Muscle of arm (tissue), 12 donors: ENCODE measurements around the gene SH2D6. TPM values are rescaled to one million over a fixed set of nuclear protein-coding genes. Genes with fewer than 3 reads are reported as not detected.
A peak's percentile ranks its signal among the peaks of the same experiment; 100 is the strongest.

Source experiments
- DNase-seq: peaks from one replicate; pipeline ENCODE4 v3.0.0-alpha.2; 2013
- polyA plus RNA-seq, 12 donors: library from polyadenylated mRNA; unstranded; fragments of 120-200 nt; gene quantifications; one replicate each; pipeline ENCODE4 v1.2.1, GENCODE V29; 2013; ENCODE audit not compliant: insufficient read length in 12 of 12

SH2D6 gene
- polyA plus RNA-seq, 12 donors, result 0.21 to 1.5 (median 0.62) TPM; not detected in 2

DNA sequence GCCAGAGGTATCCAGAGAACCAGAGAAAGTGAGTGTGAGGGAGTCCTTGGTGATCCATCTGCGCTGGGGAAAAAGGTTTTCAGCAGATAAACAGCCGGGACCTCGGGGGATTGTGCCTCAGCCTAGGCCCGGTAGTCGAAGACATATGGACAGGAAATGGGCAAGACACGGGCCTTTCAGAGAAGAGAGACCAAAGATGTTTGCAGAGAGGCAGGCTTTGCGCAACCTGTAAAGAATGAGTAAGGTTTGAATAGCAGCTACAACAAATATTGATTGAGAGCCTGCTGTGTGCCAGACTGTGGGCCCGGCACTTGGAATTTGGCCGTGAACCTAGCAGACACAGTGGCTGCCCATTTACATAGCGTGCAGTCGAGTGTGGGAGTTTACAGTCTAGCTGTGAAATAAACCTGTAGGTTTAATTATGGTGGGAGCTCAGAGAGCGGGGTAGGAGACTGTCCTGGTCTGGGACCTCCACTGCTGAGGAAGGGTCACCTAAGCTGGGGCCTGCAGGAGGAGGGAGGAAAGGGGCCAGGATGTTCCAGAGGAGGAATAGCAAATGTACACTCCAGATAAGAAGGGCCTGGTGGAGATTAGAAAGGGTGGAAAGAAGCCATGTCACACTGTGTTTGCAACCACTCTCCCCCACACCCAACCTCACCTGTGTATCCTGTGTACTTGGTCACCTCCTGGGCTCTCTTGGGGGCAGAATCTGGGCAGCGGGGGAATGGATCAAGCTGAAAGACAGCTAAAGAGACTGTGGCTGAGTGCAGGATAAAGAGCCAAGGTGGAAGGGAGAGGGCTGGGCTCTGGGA is 3.0 kb downstream of the SH2D6 start:
- DNase-seq, result no peak

DNA sequence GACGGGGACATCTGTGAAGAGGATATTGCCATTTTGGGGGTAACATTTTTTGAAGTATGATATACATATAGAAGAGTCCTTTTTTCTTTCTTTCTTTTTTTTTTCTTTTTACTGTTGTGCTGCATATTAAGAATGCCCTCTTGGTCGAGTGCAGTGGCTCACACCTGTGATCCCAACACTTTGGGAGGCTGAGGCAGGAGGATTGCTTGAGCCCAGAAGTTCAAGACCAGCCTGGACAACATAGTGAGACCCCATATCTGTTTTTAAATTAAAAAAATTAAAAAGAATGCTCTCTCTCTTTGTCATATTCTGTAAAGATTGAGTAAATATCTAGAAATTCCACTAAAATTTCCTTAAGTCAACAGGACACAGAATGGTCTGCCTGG is 3.6 kb downstream of the SH2D6 start:
- DNase-seq, result no peak

DNA sequence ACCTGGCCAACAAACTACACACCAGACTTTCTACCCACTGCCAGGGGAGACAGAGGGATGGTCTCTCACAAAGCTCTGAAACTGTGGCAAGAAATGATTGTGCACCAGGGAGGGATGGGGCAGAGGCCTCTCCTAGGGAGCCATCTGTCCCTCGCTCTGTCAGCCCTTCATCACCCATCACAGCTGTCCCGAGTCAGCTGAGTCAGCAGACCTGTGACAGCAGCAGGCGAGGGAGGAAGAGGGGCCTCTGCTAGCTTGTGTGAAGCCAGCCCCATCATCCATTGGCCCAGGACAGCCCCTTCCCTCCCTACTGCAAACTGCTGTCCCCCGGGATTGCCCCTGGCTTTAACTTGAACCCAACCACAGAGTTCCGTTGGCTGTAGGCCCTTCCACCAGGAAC is 5.0 kb downstream of the SH2D6 start:
- DNase-seq, result no peak

DNA sequence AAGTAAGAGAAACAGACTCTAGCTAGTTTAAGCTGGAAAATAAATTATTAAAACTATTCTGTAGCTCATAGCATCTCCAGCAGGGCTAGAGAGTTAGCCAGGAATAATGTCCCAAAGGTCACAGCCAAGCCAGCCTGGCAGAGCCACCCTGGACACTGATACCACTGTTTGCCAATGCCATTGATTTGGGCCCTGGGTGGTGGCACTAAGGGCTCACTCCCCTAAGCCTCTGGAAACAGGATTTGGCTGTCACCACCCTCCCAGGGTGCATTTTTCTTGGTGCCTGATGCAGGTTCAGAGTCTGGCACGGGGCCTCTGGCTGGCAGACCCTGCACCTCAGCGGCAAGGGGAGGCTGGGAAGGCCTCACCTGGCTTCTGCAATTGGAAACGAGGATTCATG is 7.1 kb downstream of the SH2D6 start:
- DNase-seq, result no peak

DNA sequence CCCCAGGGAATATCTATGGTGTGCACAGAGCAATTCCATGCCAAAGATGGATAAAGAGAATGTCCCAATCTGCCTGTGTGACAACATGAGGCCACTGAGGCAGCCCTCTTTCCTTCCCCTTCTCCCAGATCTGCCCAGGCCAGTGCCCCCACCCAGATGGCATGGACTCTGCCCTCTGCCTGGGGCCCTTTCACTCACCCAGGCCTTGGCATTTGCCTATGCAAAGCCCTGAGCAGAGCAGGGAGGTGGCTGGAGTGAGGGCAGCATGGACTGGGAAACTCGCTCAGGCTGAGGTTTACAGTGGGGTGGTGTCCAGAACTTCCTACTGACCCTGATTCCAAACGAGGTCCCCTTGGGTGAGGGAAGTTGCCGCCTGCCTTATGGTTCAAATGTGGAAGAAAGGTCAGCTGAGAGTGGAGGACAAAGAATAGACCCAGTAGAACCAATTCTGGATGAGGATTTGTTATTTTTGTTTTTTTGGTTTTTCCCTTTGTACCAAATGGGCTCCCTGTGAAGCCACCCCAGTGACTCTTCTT is 8.9 kb downstream of the SH2D6 start:
- no peak for DNase-seq

DNA sequence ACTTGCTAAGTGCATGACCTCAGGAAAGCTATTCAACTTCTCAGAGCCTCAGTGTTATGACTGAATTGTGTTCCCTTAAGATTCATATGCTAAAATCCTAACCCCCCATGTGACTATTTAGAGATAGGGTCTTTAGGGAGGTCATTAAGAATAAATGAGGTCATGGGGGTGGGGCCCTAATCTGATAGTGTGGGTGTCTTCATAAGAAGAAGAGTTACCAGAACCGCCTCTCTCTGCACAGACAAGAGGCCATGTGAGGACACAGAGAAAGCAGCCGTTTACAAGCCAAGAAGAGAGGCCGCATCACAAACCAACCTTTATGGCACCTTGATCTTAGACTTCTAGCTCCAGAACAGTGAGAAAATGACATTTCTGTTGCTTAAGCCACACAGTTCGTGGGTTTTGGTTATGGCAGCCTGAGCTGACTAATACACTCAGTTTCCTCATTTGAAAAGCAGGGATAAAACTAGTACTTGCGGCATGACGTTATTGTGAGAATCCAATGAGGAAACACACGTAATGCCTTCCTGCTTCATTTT is 9.9 kb downstream of the SH2D6 start:
- no peak for DNase-seq

DNA sequence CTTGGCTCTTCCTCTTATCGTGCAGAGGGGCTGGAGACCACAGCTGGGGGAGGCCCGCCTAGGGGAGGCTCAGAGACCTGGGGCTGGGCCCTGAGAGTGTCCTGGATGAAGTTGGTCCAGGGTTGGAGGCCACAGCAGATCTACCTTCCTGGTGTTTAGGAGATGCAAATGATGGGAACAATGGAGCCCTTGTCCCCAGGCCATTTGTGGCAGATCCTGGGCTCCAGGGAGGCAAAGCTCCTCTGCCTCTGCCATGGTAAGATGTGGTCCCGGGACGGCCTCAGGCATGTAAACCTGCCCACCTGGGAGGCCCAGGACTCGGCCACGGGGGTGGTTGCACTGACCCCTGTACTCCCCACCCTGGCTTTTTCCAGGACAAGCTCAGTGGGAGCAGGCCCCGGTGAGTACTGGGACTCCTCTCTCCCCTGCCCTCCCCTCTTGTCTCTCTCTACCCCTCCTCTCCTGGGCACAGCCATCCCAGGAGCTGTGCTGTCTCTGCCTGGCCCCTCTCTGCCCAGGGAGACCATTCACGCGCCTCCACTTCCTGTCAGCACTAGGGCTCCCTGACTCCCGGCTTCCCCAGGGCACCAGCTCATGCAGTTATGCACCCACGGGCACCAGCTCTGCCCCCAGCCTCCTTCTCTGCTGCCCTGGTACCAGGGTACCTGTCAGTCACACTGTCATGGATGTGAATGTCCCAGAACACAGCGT is 10.9 kb downstream of the SH2D6 start:
- DNase-seq, result no peak

DNA sequence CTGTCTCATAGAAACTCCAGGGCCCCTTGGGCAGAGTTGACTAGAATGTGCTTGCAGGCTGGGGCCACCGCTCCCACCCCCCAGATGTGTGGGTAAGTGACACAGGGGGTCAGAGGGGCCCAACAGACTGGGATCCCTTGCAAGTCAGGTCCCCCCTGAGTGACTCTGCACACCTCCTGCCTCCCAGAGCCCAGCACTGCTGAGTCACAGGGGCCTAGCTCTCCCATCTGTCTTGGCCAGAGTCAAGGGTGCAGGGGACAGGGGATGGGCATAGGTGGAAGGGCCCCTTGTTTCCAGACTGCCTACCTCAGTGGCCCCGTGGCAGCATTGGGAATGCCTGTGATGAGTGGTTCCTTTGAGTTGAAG is 11.4 kb downstream of the SH2D6 start:
- DNase-seq, result no peak

DNA sequence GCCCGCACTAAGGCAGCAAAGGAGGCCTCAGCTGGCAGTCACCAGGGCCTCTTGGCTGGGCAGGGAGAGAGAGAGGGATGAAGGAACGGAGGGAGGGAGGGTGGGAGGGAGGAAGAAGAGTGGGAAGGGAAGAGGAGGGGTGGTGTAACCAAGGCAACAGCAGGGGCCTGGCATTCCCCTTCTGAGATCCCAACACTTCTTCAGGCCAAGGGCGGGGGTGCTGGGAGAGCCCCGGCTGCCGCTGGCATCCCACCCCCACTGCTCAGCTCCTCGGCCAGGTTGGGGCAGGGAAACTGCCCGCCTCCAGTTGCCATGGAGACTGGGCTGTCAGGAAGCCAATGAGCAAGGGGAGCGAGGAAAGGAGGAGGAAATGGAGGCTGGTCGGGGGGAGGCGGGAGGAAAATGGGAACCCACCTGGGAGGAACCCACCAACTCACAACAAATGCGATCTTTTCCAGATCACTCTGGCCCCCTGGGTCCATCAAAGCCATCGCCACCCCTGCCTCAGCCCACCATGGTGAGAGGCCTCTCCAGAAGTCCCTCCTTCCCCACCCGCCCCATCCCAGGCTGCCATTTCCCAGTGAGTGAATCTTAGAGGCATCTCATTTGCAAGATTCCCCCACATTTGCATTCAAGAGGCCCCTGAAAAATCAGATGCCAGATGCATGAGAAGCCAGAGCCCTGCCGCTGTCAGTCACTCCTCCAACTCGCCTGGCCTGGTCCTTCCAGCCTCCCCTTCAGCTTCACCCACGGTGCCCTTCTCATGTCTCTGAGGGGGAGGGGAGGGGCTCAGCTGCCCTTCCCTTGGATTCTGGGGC is 12.4 kb downstream of the SH2D6 start:
- DNase-seq, result no peak

DNA sequence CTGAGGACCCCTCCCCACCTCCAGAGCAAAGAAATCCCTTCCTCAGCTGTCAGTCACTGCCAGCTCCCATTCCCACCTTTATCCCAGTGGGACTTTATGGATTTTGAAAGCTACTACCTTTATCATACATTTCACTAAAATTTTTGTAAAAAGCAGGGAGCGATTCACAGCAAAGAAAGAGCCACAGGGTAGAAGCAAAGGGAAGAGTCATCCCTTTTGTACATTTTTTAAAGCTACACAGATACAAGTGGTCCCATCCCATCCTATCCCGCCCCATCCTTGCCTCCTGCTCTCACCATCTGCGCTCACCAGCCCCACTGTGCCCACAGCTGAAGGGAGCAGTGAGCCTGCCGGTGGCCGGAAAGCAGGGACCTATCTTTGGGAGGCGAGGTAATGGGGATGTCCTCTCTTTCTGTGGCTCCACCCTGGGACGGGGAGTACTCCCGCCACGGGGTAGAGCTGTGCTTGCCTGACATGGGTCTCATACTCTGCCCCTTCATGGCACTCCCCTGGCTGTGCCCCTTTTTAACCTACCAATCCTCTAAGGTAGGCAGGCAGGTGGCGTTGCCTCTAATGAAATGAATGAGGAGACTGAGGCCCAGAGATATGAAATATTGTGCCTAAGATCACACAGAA is 13.2 kb downstream of the SH2D6 start:
- no peak for DNase-seq

DNA sequence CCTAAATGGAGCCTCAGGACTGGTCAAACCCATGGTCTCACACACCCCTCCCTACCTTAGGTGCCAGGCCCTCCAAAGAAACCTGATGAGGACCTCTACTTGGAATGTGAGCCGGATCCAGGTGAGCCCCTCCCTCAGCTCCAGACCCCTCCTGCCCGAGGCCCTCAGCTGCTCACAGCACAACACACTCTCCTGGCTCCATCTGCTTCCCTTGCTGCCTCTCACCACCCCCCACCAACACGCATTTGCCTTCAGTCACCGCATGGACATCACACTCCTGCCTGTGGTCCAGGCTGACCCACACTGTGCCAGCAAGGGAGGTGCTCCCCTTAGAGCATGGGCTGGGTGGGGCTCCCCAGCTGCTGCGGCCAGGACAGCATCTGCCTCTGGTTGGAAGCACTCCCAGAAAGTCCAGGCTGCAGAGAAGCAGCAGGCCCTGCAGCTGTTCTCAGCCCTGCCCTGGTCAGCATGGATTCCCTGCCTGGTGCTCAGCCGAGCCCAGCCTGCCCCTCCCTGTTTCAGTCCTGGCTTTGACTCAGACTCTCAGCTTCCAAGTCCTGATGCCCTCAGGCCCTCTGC is 15.1 kb downstream of the SH2D6 start:
- DNase-seq, result peak; percentile 86

DNA sequence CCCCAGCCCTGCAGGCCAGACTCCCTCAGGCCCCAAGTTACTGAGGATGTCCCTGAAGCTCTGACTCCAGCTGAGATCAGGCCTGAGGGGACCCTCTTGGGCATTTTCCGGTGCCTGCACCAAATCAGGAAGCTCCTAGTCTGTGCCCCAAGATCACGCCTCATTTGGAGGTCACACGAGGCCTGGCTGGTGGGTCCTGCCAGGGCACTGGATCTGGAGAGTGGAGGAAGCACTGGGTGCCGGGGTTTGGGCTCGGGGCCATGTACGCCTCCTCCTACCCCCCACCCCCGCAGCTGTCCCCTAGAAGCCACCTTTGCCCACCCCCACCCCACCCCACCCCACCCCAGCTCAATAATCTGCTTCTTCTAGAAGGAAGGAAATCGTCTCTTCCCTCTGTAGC is 16.2 kb downstream of the SH2D6 start:
- no peak for DNase-seq

DNA sequence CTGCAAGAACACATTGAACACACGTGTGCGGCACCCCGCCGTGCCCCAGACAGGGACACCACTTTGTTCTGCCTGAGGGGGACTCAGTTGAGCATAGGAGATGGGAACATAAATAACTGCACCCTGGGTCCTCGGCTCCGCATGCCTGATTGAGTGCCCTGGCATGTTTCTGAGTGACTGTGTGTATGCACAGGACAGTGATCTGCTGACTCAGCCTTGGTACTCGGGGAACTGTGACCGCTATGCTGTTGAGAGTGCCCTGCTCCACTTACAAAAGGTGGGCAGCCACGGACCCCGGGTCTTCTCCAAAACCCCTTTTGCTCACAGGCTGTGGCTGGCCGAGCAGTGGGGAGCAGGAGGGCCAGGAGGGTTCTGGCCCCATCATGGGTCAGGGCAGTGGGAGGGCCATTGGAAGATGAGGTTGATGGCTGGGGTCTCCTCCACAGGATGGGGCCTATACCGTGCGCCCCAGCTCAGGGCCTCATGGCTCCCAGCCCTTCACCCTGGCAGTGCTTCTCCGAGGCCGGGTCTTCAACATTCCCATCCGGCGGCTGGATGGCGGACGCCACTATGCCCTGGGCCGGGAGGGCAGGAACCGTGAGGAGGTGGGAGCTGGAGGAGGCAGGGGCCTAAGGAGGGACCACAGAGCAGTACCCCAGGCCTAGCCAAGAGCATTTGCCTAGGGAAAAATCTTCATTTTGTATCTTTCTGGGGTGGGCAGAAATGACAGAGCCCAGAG is 16.9 kb downstream of the SH2D6 start:
- no peak for DNase-seq

DNA sequence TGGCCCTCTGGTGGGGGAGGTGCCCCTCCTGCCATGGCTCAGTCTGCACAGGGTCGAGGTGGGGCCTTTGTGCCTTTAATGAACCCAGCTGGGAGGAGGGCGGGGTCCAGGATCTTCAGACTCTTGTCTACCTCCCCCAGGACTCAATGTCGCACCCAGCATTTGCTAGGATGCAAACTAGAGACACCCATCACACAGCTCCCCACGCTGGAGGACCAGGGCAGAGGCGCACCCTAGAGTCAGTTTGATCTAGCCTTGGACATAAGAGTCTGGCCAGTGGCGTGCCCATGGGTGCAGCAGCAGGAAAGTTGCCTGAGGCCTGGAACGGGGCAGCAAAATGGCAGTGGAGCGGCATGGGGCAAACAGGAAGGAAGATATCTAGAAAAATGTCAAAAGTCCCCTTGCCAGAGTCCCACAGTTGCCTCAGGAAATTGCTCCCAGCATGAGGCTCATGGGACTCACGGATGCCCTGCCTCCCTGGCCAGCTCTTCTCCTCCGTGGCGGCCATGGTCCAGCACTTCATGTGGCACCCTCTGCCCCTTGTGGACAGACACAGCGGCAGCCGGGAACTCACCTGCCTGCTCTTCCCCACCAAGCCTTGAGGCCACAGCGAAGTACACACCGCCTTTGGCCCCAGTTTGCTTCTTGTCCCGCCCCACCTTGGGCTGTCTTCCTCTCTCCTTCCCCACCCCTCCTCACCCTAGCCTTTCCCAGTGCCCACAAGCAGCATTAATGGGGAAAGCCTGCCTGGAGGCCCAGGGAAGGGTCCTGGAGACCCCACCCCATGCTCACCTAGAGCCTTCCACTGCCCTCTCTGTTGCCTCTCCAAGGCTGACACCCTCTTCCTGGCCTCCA is 17.7 kb downstream of the SH2D6 start:
- DNase-seq, result no peak

DNA sequence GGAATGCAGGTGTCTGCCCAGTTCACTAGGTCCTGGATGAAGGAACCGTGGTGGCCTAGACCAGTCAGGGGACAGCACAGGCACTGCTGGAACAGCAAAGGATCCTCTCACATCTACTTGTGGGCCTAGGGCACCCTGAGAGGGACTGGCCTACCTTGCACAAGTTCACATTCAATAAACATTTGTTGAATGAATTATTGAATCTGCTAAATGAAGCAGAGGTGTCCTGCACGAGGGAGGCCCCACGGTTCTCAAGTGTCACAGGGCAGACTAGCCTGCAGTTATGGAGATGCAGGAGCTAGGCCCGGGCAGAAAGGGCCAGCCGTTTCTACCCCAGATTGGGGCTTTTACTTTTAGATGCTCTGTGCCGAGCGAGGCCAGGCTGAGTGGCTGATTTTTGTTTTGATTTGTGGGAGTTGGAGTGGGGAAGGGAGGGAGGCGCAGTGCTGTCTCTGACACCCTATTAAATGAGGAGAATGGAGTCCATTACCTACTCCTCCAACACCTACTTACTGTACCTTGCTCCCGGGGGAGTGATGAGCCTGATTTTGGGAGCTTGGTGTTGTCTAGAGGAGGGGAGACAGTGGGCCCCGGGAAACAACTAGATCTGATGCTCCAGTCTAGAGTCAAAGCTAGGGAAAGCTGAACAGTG is 18.4 kb downstream of the SH2D6 start:
- DNase-seq, result no peak

DNA sequence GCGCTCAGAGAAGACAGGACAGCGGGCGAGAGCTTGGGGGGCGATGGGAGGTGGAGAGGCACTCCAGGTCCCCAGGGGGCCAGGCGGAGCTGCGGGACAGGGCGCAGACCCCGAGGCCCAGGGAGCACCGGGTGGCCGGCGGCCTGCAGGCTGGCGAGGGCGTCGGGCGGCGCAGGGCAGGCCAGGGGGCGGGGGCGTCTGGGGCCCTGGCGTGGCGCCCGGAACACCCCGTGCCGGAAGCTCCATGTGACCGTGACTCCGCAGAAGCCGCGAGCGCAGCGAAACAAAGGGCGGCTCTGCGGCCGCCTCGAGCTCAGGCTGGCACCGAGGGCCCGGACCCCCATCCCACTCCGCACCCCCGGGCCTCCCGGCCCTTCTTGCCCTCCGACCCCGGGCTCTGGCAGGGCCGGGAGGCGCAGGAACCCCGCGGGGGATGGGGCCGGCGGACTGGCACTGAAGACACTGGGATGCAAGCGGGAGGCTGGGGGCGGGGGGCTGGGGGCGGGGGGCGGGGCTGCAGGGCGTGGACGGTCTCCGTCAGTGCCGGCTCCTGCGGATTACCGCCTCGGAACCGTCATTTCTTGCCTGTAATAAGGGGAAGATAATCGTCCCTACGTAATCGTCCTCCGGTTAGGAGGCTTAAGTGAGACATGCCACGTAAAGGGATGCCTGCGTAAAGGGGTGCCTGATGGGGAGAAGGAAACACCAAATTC is 19.1 kb downstream of the SH2D6 start:
- DNase-seq, result peak; percentile 74

DNA sequence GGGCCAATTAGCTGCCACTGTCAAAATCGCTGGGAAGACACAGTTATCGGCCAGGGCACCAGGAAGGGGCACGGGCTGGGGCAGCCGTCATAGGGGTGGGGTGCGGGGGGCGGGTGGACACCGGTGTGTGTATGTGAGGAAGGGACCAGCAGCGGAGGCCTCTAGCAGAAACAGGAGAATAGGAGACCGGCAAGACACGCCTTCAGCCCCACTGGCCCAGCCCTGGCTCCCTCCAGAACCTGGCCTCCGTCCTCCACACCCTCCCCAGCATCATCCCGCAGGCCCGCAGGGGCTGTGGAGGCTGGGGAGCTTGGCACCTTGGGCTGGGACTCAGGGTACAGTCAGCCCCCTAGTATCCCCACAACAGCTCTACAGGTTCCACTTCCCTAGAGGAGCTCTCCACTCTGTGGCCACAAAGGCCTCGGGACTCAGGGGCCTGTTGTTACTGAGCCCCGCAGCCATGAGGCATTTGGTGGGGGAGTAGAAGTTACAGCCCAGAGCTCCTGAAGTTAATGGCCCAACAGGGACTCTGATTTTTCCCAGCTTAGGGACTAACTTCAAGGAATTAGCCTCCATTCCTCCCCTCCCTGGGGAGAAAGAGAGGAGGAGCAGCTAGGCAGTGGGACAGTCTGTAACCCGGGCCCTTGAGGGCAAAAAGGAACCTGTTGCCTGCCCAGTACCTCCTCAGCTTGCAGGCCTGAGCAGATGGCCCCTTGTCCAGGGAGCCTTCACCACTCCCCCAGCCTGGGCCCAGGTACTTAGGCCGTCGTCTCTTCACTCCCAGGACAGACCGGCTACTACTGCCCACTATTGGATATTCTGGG is 19.9 kb downstream of the SH2D6 start:
- no peak for DNase-seq
